Activated naive CD8-positive, alpha-beta T cell treated with anti-CD3 and anti-CD28 coated beads, Interleukin-2, amount 50 U/mL, for 24 hours (primary cell): ENCODE measurements around the gene ZMYND15.
"Not testable (repeated sequence)": the region's sequence is repeated elsewhere in the genome, so short reads cannot be mapped to it uniquely, and the experiment has no call there.

Experiments used
- ATAC-seq: fragments of 150-1000 bp; cut with Tn5 transposase; one replicate; pipeline ENCODE4 v1.10.0; 2021
- DNase-seq: peaks from one replicate; pipeline ENCODE4 v3.0.0; 2021
- H3K27ac Mint-ChIP-seq: one replicate; pipeline ENCODE4 v1.8.0; 2021; ENCODE audit warnings: mild to moderate bottlenecking, mixed read lengths
- H3K27me3 Mint-ChIP-seq: one replicate; pipeline ENCODE4 v1.8.0; 2021; ENCODE audit warnings: mixed read lengths
- H3K36me3 Mint-ChIP-seq: one replicate; pipeline ENCODE4 v1.8.0; 2021; ENCODE audit warnings: low read depth, mixed read lengths
- H3K4me1 Mint-ChIP-seq: one replicate; pipeline ENCODE4 v1.8.0; 2021; ENCODE audit warnings: mixed read lengths
- H3K4me3 Mint-ChIP-seq: one replicate; pipeline ENCODE4 v1.8.0; 2021; ENCODE audit warnings: mild to moderate bottlenecking, moderate library complexity, mixed read lengths
- H3K9me3 Mint-ChIP-seq: one replicate; pipeline ENCODE4 v1.8.0; 2021; ENCODE audit warnings: mixed read lengths

Gene ZMYND15

DNA sequence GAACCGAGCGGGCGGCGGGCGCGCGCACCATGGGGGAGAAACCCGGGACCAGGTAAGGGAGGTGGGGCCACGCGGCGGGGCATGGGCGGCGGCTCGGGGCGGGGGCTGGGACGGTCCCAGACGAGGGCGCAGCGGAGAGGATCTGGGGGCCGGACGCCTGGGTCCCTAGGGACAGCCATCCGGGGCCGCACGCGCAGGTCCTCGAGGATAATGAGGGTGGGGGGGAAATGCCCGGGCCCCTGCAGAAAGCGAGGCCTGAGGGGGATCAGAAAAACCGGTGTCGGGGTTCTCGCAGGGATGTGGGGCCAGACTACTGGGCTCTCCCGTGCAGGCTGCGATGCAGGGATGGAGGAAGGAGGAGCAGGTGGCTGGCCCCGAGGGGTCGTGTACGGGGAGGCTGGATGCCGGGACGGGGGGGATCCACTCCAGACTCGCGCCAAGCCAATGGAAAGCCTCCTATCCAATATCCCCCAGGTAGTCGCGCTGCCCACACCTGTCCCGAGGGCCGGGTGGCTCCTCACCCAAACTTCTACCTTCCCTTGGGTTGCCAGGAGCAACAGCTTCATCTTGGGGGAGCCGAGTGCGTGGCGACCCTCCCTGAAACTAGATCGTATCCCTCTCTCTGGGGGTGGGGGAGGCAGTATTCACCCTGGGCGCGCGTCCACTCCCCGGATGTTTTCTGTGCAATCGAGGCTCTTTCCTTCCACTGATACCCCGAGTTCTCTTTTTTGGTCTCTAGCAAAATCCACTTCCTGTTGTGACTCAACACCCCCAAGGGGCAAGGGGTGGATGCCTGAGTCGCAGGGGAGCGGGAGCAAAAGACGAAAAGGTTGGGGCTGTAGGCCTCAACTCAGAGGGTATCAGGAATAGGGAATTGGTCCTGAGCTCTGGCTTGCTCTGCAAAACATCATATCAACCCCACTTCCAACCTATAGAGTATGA lies 28.7 kb upstream of the ZMYND15 start:
- DNase-seq (peak; percentile 53), ATAC-seq (no peak)
- Mint-ChIP-seq H3K9me3 (no peaks in the 10 kb centered on the region), H3K4me3 (peak overlapping the region; percentile 96), H3K4me1 (peaks cover 66% of the 10 kb centered on the region), H3K27ac (peak overlapping the region; percentile 83), H3K36me3 (peaks cover 21% of the 10 kb centered on the region), H3K27me3 (no peaks in the 10 kb centered on the region)

DNA sequence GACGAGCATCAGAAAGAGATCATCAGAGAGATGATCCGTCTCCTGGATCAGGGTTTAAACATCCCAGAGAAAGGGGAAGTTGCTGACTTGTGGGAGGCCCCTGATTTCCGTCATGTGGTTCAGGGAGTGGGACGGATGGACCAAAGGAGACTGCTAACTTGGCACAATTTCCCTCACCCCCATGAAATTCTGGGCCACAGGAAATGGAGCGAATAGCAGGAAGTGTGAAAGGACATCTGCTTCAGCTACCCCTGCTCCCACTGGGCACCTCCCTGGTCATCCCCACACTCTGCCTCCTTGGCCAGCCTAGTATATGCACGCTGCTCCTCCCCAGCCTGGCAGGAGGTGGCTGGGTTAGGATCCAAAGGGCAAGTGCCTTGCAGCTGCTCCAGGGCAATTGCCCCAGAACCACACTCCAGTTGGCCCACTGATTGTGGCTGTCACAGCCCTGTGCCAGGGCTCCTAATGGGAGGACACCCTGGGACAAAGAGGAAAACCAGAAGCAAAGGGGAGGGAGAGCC lies 27.9 kb upstream of the ZMYND15 start:
- peaks cover 22% of the 10 kb centered on the region for H3K36me3 Mint-ChIP-seq
- peak overlapping the region; percentile 83 for H3K27ac Mint-ChIP-seq
- H3K9me3 Mint-ChIP-seq = no peaks in the 10 kb centered on the region
- ATAC-seq = no peak
- peaks cover 60% of the 10 kb centered on the region for H3K4me1 Mint-ChIP-seq
- DNase-seq = no peak
- peak overlapping the region; percentile 96 for H3K4me3 Mint-ChIP-seq
- no peaks in the 10 kb centered on the region for H3K27me3 Mint-ChIP-seq

DNA sequence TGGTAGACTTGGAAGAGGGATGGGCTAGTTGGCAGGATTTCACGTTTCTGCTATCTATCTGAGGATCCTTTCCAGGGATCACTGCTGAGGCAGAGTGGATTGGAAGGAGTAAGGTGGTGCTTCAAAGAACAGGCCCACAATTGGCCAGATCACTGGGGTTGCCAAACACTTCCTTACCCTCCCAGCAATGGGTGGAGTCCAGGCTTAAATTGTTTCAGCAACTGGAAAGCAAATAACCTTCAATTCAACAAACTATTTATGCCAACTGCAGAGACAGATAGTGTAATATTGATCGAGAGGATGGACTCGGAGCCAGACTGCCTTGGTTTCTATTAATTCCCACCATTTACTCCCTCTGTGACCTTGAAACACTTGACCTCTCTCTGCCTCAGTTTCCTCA lies 27.1 kb upstream of the ZMYND15 start:
- Mint-ChIP-seq H3K27me3 (no peaks in the 10 kb centered on the region), H3K36me3 (peaks cover 30% of the 10 kb centered on the region), H3K27ac (peak overlapping the region; percentile 83), H3K4me1 (peaks cover 58% of the 10 kb centered on the region), H3K9me3 (no peaks in the 10 kb centered on the region), H3K4me3 (peak overlapping the region; percentile 96)
- DNase-seq (no peak), ATAC-seq (no peak)

DNA sequence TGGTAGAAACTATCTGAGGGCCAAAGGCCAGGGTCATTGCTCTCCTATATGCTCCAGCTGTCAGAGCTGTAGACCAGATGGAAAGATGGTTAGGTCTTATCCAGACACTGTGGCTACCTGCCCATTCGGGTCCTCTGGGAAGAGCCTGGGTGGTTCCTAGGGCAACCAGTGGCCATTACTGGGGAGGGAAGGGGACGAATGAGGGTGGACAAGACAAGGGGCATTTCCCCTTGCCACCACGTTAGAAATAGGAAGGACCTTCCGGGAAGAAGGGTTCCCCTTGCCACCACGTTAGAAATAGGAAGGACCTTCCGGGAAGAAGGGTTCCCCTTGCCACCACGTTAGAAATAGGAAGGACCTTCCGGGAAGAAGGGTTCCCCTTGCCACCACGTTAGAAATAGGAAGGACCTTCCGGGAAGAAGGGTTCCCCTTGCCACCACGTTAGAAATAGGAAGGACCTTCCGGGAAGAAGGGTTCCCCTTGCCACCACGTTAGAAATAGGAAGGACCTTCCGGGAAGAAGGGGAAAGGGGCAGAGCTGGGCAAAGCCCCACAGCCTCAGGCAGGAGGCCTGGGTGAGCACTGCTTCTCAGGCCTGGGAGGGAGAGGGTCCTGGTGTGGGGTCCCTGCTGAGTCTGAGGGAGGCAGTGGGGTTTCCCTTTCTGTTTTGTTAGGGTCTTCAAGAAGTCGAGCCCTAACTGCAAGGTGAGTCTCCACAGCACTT lies 25.1 kb upstream of the ZMYND15 start:
- H3K9me3 Mint-ChIP-seq, H3K27me3 Mint-ChIP-seq, ATAC-seq, DNase-seq: not testable (repeated sequence)
- H3K4me3 Mint-ChIP-seq = peak overlapping the region; percentile 76
- peaks cover 49% of the 10 kb centered on the region for H3K4me1 Mint-ChIP-seq
- H3K27ac Mint-ChIP-seq = peak overlapping the region; percentile 93
- peaks cover 39% of the 10 kb centered on the region for H3K36me3 Mint-ChIP-seq

DNA sequence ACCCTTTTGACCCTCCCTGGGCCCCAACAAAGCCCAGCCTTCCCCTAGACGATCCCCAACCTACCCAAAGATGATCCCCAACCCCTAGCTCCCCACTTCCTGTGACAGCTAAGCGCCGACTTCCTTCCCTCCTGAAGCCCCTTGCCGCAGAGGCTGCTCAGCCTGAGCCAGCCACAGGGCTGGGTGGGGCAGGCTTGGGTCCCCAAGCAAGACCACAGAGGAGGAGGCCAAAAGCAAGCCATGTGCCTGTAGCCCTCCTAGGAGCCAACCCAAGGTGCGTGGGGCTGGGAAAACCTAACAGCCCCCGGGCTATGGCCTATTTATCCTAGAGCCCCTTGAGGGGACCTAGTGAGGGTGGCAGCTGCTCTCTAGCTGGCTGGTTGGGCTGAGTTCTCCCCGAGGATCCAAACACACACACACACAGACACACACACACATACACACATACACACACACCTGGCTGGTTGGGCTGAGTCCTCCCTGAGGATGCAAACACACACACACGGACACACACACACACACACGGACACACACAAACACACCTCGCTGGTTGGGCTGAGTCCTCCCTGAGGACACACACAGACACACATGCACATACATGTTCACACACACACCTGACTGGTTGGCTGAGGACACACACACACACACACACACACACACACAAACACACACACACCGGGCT lies 24.4 kb upstream of the ZMYND15 start:
- DNase-seq = peak; percentile 57
- Mint-ChIP-seq H3K27me3 (no peaks in the 10 kb centered on the region), H3K9me3 (no peaks in the 10 kb centered on the region), H3K27ac (peak overlapping the region; percentile 93), H3K4me1 (peaks cover 45% of the 10 kb centered on the region), H3K4me3 (peak overlapping the region; percentile 76), H3K36me3 (peaks cover 36% of the 10 kb centered on the region)
- peak; percentile 22 for ATAC-seq

DNA sequence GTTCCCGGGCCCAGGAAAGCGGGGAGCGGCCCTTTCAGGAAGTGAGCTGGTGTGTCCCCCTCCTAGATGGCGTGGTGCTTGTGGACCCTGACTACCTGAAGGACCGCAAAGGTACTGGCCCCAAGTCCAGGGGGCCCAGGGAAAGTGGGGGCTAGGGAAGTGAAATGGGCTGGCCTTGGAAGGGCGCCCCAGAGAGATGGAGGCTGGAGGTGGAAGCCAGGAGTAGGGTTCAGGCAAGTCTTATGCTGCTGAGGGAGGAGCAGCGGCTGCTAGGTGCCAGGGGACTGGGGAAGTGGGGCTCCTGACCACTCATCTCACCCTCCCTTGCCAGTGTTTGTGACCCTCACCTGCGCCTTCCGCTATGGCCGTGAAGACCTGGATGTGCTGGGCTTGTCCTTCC lies 23.6 kb upstream of the ZMYND15 start:
- Mint-ChIP-seq H3K4me1 (peaks cover 44% of the 10 kb centered on the region), H3K36me3 (peaks cover 40% of the 10 kb centered on the region), H3K4me3 (no peak overlapping the region), H3K27me3 (no peaks in the 10 kb centered on the region), H3K27ac (peak overlapping the region; percentile 93), H3K9me3 (no peaks in the 10 kb centered on the region)
- DNase-seq (no peak), ATAC-seq (no peak)

DNA sequence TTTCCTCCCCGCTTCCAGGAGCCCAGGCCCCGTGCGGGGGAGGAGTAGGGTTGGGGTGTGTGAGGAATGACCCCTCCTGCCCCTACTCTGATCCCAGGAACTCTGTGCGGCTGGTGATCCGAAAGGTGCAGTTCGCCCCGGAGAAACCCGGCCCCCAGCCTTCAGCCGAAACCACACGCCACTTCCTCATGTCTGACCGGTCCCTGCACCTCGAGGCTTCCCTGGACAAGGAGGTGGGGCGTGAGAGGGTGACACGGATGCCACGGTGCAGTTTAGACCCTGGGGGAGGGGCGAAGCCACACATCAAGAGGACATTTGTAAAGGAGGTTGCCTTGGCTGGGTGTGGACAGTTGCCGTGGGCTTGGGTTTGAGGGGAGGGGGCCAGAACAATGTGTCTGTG lies 21.8 kb upstream of the ZMYND15 start:
- H3K4me3 Mint-ChIP-seq = no peak overlapping the region
- H3K9me3 Mint-ChIP-seq = no peaks in the 10 kb centered on the region
- ATAC-seq (no peak), DNase-seq (no peak)
- H3K36me3 Mint-ChIP-seq = peaks cover 37% of the 10 kb centered on the region
- H3K4me1 Mint-ChIP-seq = peaks cover 28% of the 10 kb centered on the region
- H3K27me3 Mint-ChIP-seq = no peaks in the 10 kb centered on the region
- no peak overlapping the region for H3K27ac Mint-ChIP-seq

DNA sequence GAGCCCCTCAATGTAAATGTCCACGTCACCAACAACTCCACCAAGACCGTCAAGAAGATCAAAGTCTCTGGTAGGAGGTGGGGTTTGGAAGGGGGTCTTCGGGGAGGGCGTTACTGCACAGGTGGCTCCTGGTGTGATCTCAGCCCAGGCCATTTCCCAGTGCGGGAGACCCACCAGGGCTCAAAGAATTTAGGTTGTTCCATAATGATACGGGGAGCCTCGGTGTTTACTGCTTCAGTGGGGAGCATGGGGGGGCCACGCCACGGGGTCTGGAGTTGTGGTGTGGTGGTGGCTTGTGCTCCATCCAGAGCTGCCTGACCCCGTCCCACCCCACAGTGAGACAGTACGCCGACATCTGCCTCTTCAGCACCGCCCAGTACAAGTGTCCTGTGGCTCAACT lies 21.4 kb upstream of the ZMYND15 start:
- DNase-seq (no peak), ATAC-seq (no peak)
- no peaks in the 10 kb centered on the region for H3K27me3 Mint-ChIP-seq
- no peak overlapping the region for H3K27ac Mint-ChIP-seq
- no peaks in the 10 kb centered on the region for H3K9me3 Mint-ChIP-seq
- H3K4me3 Mint-ChIP-seq = no peak overlapping the region
- peaks cover 23% of the 10 kb centered on the region for H3K4me1 Mint-ChIP-seq
- H3K36me3 Mint-ChIP-seq = peaks cover 37% of the 10 kb centered on the region

DNA sequence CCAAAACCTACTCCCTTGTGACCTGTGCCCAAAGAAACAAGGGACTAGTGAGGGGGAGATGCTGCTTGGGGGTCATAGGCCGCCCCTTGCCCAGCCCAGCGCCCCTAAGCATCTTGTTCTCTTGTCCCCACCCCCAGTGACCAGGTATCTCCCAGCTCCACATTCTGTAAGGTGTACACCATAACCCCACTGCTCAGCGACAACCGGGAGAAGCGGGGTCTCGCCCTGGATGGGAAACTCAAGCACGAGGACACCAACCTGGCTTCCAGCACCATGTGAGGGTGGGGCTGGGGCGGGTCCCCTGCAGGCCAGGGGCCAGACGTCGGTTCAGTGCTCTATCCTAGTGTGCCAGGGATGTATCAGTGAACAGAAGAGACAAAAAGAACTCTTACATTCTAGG lies 20.5 kb upstream of the ZMYND15 start:
- Mint-ChIP-seq H3K36me3 (peaks cover 36% of the 10 kb centered on the region), H3K27ac (no peak overlapping the region), H3K27me3 (no peaks in the 10 kb centered on the region), H3K9me3 (no peaks in the 10 kb centered on the region), H3K4me1 (peaks cover 16% of the 10 kb centered on the region), H3K4me3 (no peak overlapping the region)
- ATAC-seq (no peak), DNase-seq (no peak)

DNA sequence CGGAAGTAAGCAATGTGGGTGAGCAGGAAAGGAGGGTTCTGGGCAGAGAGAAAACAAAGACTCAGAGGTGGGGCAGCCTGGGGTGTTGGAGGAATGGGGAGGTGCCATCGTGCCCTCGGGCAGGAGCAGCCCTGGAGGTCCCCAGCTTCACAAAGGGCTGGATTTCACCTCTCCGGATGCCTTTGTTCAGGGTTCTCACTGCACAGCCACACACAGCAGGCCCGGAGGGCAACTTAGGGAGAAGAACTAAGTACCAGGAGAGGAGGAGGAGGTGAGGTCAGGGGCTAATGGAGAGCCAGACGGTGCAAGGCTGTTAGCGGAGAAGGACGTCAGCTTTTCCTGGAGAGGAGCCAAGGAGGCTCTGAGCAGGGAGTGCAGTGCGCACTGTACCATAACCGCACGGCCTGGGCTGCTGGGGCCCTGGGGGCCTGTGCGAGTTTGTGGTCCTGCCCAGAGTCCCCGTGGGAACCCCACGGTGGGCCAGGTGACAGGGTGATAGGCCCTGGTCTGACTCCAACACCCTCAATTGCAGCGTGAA lies 19.9 kb upstream of the ZMYND15 start:
- H3K9me3 Mint-ChIP-seq = no peaks in the 10 kb centered on the region
- no peaks in the 10 kb centered on the region for H3K27me3 Mint-ChIP-seq
- no peak for DNase-seq
- H3K4me3 Mint-ChIP-seq = no peak overlapping the region
- peaks cover 13% of the 10 kb centered on the region for H3K4me1 Mint-ChIP-seq
- no peak for ATAC-seq
- H3K27ac Mint-ChIP-seq = no peak overlapping the region
- peaks cover 34% of the 10 kb centered on the region for H3K36me3 Mint-ChIP-seq

DNA sequence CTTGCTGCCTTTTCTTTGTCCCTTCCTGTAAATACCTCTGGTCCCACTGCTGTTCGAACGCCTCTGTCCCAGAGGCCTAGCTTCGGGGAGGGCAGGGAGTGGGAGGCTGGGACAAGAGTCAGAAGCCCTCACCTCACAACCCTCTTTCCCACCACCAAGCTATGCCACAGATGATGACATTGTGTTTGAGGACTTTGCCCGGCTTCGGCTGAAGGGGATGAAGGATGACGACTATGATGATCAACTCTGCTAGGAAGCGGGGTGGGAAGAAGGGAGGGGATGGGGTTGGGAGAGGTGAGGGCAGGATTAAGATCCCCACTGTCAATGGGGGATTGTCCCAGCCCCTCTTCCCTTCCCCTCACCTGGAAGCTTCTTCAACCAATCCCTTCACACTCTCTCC lies 18.8 kb upstream of the ZMYND15 start:
- no peaks in the 10 kb centered on the region for H3K27me3 Mint-ChIP-seq
- peak overlapping the region; percentile 54 for H3K27ac Mint-ChIP-seq
- H3K4me1 Mint-ChIP-seq = peaks cover 5% of the 10 kb centered on the region
- H3K4me3 Mint-ChIP-seq = no peak overlapping the region
- no peaks in the 10 kb centered on the region for H3K9me3 Mint-ChIP-seq
- H3K36me3 Mint-ChIP-seq = peaks cover 27% of the 10 kb centered on the region
- DNase-seq (no peak), ATAC-seq (no peak)

DNA sequence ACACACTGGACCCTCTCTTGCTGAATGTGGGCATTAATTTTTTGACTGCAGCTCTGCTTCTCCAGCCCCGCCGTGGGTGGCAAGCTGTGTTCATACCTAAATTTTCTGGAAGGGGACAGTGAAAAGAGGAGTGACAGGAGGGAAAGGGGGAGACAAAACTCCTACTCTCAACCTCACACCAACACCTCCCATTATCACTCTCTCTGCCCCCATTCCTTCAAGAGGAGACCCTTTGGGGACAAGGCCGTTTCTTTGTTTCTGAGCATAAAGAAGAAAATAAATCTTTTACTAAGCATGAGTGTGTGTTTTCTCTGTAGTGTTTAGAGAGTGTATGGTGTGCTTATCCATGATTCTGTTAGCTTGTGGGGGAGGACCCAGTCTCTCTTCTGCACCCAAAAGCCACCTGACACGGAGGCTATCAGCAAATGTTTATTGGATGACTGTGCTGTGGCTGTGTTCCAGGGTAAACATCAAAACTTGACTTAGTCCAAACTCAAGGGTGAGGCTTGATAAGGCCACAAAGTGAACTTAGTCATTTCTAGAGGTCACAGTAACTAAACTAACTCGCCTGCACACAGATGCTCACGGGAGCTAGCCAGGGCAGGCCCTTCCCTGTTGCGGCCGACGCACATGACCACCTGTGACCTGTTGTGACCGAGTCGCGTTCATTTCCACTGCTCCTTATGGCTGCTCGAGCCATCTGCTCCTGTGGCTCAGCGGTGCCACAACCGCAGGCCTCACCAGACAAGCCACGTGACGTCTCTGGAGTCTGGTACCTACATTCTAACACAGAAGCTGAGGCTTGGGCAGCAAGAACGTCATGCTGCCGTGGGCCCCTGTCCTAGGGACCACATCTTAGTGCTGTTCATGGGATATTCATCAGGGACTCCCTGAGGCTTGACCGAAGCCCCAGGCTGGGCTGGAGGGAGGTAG lies 18.2 kb upstream of the ZMYND15 start:
- no peaks in the 10 kb centered on the region for H3K27me3 Mint-ChIP-seq
- peaks cover 26% of the 10 kb centered on the region for H3K36me3 Mint-ChIP-seq
- no peak for DNase-seq
- ATAC-seq = peak; percentile 17
- H3K4me1 Mint-ChIP-seq = peaks cover 3% of the 10 kb centered on the region
- no peaks in the 10 kb centered on the region for H3K9me3 Mint-ChIP-seq
- no peak overlapping the region for H3K4me3 Mint-ChIP-seq
- peak overlapping the region; percentile 54 for H3K27ac Mint-ChIP-seq

DNA sequence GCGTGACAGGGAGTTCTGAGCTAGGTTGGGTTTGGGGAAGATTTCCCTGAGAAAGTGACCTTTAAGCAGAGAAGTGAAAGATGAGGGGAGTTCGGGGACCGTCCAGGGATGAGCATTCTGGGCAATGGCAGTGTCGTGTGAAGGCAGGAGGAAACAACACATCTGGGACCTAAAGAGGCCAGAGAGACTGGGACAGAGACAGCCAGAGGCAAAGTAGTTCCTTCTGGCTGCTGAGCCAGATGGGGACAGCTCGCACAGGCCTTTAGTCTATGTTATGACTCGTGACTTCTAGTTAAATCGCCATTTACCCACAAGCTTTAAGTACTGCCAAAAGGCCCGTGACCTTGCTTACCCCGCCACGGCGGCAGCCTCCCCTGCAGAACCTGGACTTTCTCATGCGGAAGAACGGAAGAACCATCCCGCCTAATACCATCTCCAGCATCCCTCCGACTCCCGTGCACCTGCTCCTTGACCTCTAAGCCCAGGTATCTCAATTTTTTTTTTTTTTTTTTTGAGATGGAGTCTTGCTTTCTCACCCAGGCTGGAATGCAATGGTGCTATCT lies 16.9 kb upstream of the ZMYND15 start:
- H3K27me3 Mint-ChIP-seq = no peaks in the 10 kb centered on the region
- H3K4me3 Mint-ChIP-seq = no peak overlapping the region
- H3K27ac Mint-ChIP-seq = no peak overlapping the region
- DNase-seq = no peak
- peaks cover 15% of the 10 kb centered on the region for H3K36me3 Mint-ChIP-seq
- ATAC-seq = peak; percentile 25
- H3K9me3 Mint-ChIP-seq = no peaks in the 10 kb centered on the region
- peaks cover 9% of the 10 kb centered on the region for H3K4me1 Mint-ChIP-seq
